NCI-H1930 (cell line): ENCODE measurements around the gene EMC7.
"Not testable (repeated sequence)": the region's sequence is repeated elsewhere in the genome, so short reads cannot be mapped to it uniquely, and the experiment has no call there.

ENCODE experiments used
- DNase-seq, 2 experiments: peaks; one replicate each; lab custom pipeline; 2025; lab: John Stamatoyannopoulos, UW

EMC7 gene

DNA sequence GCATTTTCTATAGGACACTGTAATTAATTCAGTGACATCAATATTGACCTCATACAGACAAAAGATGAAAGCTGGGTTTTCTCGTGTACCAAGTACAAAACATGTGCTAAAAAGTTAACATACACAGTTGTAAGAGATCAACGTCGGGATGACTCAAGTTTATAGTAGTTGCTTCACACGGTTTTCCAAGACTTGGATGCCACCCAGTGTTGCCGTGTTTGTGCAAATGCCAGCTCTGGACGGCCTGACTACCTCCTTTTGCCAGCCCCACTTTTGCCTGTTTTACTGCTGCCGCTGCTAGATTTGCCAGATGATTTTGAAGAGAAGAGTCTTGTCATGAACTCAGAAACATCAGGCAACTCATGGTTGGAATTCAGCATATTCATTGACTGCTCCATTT, 17.6 kb downstream of the EMC7 start:
- DNase-seq: no peak

DNA sequence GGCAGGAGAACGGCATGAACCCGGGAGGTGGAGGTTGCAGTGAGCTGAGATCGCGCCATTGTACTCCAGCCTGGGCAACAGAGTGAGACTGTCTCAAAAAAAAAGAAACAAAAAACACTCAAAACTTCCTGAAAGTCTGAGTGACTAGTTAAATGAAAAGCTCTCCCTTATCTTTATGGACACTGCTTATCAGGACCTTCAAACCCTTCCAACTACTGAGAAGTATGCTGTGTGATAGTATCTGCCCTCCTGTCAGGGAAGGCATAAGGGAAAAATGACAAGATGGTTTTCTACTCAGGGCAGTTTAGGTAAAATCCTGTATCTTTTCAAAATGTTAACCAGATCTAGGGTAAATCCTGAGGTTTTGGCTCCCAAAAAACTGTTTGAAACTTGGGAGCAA, 21.8 kb downstream of the EMC7 start:
- DNase-seq: no peak

DNA sequence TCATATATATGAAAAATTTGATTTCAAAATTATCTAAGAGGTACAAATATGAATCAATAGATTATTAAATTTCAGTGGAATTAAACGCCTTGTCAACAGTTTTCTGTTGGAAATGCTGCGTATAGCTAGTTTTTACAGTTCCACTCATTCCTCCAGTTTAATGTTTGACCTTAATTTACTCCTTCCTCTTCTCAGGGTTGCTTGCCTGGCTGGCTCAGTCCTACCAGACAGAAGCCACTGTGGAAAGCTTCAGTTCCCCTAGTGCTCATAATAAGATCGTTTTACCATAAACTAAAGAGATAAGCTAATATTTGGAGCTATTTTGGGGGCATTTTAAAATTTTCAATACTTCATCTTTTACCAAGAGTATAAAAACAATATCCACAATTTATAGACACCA, 22.8 kb downstream of the EMC7 start:
- no peak for DNase-seq

DNA sequence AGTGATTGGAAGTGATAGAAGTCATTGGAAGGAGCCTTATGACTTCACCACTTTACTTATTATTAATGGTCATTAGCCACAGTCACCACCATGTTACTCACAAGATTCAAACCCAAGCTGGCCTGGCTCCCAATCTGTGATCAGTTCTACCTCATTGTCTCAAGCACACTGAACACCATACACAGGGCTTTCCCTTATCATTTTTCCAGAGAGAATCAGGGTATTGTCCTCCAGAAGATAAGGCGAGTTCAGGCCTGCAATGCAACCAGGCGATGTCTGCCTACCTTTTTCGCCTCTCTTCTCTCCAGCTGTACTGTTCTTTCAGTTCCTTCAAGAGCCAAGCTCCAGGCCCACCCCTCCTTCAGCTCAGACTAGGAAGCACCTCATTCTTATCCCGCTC, 24.9 kb downstream of the EMC7 start:
- no peak for DNase-seq

DNA sequence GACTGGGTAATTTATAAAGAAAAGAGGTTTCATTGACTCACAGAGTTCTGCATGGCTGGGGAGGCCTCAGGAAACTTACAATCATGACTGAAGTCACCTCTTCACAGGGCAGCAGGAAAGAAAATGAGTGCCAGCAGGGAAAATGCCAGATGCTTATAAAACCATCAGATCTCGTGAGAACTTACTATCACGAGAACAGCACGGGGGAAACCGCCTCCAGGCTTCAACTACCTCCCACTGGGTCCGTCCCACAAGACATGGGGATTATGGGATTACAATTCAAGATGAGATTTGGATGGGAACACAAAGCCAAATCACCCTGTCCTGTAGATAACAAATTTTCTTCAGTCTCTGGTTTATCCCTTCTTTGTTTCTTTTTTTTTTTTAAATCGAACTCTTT, 31.7 kb downstream of the EMC7 start:
- DNase-seq: no peak

DNA sequence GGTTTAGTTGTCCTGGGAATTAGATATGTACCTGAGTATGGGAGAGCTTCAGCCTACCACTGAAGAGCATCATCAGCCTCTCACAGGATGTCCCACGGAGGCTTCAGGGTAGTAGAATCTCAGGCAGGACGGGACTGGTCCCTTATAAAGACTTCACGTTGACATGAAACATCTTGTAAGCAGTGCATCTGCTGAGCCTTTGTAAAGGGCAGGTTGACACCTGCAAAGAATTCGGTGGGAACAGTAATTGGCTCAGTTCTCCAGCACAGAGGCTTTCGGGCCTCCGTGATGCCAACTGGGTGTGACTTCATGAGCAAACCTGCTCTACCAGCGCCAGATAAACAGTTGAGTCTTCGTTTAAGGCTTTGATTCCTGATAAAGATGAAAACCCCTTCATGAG, 35.7 kb downstream of the EMC7 start:
- DNase-seq: no peak

DNA sequence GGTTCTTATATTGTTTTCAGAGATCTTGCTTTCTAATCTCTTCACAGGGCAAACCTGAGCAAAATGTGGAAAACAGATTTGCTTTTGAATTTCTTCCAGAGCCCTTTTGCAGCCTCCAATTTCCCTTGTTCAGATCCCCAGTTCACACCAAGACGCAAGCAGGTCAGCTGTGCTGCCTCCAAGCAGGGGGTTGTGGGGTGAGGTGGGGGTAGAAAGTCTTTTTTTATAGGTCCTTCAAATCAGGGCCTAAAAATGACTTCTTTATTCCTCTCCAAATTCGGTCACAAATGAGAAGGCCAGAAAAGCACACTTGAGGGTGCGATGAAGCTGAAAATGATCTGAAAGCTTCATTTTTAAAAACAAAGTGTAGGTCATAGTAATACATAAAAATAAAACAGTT, 36.4 kb downstream of the EMC7 start:
- DNase-seq: no peak

DNA sequence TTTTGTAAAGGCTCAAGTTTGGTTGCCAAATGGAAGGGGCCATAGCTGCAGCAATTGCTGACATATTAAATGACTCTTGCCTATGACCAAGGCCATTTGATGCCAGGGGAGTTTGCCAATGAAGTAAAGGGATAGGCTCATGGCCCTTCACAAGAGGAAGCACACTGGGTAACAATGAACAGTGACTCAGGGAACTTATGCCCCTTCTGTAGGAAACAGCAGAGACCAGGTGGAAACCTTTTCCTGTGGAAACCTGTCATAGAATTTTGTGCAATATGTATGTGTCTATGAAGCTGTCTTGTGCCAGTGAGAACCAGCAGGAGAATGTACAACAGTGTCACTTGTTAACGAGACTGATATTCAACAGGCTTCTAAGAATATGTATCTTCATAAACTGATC, 37.2 kb downstream of the EMC7 start:
- no peak for DNase-seq

DNA sequence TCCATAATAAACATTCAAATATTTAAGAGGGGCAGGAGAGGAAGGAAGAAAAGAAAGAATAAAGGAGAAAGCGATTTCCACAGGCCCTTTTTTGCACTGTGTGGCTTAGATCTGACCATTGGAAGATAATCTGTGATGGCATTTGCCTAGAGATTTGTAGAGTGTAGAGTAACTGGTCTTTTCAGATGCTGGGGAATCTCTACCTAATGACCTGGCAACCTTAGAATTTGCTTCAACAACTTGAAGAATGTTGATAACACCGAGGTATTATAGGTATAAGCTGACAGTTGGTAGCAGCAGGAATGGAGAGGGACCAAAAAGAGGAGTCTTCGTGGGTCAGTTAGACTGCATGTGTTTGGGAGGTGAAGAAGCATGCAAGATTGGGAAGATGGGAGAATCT, 41.7 kb downstream of the EMC7 start:
- DNase-seq: no peak

DNA sequence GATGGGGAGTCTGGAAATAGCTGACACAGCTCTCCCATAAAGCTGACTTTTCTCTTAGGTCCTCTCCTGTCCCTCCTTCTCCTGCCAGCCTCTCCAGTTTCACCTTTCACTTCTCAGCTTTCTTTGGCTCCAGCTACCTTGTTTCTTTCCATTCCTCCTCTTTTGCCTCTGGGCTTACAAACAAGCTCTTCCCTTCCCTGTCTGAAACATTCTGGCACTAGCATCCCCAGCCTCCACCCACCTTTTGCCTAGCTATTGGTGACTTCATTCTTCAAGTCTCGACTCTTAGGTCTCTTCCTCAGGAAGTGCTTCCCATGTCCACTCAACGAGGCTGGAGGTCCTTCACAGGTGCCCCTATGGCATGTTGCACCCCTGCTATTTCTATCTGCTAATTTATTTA, 42.2 kb downstream of the EMC7 start:
- DNase-seq: no peak

DNA sequence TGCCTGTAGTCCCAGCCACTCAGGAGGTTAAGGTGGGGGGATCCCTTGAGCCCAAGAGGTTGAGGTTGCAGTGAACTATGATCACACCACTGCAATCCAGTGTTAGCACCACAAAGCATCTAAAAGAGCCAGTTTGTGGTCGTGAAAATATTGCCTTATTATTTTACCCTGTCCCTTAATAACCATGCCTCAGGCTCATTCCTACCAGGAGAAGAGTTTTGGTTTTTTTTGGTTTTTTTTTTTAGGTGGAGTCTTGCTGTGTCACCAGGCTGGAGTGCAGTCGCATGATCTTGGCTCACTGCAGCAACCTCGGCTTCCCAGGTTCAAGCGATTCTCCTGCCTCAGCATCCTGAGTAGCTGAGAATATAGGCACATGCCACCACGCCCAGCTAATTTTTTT, 44.8 kb downstream of the EMC7 start:
- DNase-seq: no peak

DNA sequence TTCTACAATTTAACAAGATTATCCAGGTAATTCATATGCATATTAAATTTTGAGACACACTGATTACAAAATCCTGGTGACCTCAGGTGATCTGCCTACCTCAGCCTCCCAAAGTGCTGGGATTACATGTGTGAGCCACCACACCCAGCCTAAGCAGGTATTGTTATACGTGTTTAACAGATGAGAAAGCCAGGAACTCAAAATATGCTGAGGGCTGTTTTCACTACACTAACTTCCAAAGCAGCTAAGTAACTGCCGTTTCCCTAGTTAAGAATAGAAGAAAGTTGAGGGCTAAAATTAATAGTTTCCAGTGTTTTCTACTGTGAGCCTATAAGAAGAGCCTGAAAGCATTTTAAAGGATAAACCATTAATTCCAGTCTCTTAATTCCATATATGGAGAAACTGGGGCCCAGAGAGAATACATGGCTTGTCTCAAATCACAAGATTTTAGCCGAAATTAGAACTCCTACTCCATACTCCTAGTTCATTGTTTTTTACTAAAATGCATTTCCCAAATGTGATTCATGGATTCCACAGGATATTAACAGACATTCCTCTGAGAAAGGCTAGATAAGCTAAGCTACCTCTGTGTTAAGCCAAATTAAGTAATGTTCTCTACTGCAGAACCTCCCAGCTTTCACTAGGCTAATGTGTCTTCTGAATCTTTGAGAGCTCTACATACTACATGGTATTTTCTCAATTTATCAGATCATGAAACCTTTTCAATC, 45.6 kb downstream of the EMC7 start:
- no peak for DNase-seq

DNA sequence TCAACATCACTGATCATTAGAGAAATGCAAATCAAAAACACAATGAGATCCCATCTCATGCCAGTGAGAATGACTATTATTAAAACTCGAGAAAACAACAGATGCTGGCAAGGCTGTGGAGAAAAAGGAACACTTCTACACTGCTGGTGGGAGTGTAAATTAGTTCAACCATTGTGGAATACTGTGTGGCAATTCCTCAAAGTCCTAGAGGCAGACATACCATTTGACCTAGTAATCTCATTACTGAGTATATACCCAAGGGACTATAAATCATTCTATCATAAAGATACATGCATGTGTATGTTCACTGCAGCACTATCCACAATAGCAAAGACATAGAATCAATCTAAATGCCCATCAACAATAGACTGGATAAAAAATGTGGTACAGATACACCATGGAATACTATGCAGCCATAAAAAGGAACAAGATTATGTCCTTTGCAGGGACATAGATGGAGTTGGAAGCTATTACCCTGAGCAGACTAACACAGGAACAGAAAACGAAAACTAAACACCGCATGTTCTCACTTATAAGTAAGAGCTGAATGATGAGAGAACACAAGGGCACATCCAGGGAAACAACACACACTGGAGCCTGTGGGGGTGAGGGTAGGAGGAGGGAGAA, 47.5 kb downstream of the EMC7 start:
- DNase-seq: no peak

DNA sequence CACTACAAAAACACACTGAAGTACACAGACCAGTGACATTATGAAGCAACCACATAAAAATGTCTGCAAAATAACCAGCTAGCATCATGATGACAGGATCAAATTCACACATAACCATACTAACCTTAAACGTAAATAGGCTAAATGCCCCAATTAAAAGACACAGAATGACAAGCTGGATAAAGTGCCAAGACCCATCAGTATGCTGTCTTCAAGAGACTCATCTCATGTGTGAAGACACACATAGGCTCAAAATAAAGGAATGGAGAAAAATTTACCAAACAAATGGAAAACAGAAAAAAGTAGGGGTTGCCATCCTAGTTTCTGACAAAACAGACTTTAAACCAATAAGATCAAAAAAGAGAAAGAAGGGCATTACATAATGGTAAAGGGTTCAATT, 51.3 kb downstream of the EMC7 start:
- not testable (repeated sequence) for DNase-seq

DNA sequence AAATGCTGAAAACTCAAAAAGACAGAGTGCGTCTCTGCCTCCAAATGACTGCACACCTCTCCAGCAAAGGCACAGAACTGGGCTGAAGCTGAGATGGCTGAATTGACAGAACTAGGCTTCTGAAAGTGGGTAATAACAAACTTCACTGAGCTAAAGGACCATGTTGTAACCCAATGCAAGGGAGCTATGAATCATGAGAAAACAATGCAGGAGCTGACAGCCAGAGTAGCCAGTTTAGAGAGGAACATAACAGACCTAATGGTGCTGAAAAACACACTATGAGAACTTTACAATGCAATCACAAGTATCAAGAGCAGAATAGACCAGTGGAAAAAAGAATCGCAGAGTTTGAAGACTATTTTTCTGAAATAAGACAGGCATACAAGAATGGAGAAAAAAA, 52.5 kb downstream of the EMC7 start:
- no peak for DNase-seq

DNA sequence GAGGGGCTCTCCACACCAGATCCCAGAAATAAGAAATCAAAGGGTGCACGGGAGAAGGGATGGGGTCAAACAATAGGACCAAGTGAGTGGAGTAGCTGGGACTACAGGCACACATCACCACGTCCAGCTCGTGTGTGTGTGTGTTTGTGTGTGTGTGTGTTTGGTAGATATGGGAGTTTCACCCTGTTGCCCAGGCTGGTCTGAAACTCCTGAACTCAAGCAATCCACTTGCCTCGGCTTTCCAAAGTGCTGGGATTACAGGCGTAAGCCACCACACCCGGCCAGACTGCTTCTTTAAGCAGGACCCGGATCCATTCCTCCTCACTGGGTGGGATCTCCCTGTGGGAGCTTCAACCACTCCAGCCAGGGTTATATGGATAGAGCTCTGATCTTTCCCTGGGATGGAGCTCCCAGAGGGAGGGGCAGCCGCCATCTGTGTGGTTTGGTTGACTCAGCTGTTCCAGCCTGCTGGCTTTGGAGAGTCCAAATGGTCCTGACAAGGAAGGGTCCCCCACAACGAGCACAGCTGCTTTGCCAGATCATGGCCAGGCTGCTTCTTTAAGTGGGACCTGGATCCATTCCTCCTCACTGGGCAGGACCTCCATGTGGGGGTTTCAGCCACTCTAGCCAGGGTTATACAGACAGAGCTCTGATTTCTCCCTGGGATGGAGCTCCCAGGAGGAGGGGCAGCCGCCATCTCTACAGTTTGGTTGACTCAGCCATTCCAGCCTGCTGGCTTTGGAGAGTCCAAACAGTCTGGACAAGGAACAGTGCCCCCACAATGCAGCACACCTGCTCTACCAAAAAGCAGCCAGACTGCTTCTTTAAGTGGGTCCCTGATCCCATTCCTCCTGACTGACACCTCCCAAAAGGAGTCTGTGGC, 53.5 kb downstream of the EMC7 start:
- no peak for DNase-seq

DNA sequence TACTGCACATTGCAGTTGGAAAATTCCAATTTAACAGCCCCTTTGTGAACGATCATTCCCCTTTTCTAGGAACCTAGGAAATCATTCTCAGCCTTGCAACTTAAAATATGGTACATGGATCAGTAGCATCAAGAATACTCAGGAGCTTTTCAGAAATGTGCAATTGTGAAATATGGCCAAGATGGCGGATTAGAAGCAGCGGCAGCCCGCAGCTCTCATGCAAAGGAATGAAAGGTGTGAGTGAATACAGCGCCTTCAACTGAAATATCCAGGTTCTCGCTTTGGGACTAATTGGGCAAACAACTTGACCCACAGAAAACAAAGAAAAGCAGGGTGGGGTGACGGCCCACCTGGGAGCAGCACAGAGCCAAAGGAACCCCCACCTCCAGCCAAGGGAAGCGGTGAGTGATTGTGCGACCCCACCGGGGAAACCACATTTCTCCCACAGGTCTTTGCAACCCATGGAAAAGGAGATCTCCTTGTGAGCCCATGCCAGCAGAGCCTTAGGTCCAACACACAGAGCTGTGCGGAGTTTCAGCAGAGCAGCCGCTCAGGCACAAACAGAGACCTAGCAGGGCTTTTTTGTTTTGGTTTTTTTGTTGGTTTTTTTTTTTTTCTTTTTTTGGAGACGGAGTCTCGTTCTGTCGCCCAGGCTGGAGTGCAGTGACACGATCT, 55.1 kb downstream of the EMC7 start:
- no peak for DNase-seq

DNA sequence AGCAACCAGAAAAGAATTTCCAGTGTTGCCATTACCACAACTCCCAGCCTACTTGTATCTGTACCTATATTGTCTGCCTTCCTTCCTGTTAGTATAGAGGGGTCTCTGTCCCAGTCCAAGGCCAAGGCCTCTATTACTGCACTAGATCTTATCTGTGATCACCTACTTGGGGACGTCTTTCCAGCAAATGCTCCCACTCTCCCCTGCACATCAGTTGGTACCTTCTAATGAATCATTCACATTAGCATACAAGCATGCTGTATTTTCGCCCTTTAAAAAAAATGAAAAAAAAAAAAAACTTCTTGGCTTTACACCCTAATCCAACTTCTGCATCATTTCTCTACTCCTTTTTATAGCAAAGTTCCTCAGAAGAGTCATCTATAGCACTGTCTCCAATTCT, 57.8 kb downstream of the EMC7 start:
- DNase-seq: no peak

DNA sequence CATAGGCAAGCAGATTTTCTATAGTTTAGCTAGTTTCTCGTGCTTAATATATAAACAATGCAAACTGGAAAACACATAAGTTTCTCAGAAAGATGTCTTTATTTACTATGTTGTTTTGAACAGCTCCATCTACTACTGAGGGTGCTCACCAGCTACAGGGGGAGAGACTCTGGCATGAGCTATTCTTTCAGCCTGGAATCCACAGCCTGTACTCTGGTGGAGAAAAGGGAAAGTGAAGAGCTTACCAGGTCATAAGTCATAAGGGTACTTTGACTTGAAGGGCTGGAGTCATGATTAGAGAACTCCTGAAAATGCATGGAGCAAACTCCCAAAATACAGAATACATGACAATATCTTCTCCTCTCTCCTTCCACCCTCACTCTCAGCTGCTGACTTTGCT, 58.3 kb downstream of the EMC7 start:
- DNase-seq: no peak

DNA sequence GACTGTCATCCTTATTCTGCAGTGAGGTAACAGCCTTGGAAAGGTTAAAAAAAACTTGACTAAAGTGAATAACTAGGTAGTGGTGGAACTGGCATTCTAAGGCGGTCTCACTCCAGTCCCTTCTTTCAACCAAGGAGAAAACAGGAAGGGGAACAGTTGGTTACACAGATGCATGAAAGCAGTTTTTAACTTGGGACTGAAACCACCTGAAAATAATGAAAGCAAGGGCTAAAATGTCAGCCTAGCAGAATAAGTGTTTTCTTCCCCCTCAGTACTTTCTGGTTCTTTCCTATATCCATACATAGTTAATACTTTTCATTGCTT, 61.9 kb downstream of the EMC7 start:
- DNase-seq: no peak

DNA sequence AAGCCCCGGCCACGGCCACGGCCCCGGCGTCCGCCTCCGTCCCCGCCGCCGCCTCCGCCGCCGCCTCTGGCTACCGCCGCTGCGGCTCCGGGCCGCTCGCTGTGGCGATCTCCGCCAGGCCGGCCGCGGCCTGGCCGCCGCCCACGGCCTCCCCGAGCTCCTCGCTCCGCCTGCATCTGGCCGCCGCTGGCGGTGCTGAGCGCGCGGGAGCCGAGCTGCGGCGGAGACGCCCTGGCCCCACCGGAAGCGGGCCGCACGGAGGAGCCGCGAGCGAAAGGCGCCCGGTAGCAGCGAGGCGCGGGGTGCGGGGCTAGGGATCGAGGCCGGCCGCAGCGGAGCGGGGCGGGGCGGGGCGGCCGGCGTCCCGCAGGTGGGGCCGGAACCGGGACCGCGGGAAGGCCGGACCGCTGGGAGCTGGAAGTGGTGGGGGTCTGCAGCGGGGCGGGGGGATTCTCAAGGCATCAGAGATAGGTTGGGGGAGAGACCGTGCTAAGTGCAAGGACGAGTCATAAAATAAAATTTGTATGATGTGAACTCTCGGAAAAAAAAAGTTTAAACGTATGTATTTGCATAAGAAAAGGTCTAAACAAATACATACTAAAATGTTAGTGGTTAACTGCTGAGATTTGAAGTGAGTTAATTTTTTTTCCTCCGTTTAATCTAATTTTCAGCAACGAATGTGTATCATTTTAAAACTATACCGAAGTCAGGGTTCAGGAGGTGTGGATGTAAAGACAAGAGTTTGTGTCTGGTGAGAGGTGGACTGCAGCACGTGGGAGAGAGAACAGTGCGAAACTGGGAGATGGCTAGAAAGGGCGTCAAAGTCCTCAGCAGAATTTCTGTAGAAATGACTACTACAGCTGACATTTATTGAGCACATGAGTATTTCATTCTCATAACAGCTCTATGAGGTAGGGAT, 62.5 kb downstream of the EMC7 start, which contains the start of gene AVEN:
TSS of gene AVEN (minus strand) at position 334 of the 919 bp plus-strand sequence. CDS start at position 176, 158 bp downstream.
- no peak for DNase-seq
